ENCODE results near the gene OR8B12.

Gene OR8B12

GRCh38 chr11:124577716-124578427 lies 34.4 kb upstream of the OR8B12 start:
- H3K27me3 ChIP-seq (replicated peaks; ENCODE audit: control insufficient read depth, insufficient read depth, low read length, poor library complexity, severe bottlenecking), result no peaks in the 10 kb centered on the region

GRCh38 chr11:124570160-124570559 lies 26.7 kb upstream of the OR8B12 start:
- Histone ChIP-seq H3K4me1 (ENCODE audit: control insufficient read depth, insufficient read depth, low read length, poor library complexity, severe bottlenecking) (no peaks in the 10 kb centered on the region), H3K9me3 (ENCODE audit: control insufficient read depth, low read length) (no peaks in the 10 kb centered on the region), H3K27ac (ENCODE audit: insufficient read depth, low read length, poor library complexity, severe bottlenecking) (no peak overlapping the region), H3K4me3 (ENCODE audit: insufficient read depth, low read depth, low read length, poor library complexity, severe bottlenecking) (no peak overlapping the region), H3K36me3 (ENCODE audit: control insufficient read depth, insufficient read depth, low read length) (no peaks in the 10 kb centered on the region), H3K27me3 (replicated peaks; ENCODE audit: control insufficient read depth, insufficient read depth, low read length, poor library complexity, severe bottlenecking) (no peaks in the 10 kb centered on the region)
- no peak for DNase-seq

More at GRCh38 chr11:124577716-124578427, 34.4 kb upstream of the OR8B12 start:
- DNase-seq, result no peak
- Histone ChIP-seq H3K9me3 (ENCODE audit: control insufficient read depth, low read length) (no peaks in the 10 kb centered on the region), H3K27ac (ENCODE audit: insufficient read depth, low read length, poor library complexity, severe bottlenecking) (no peak overlapping the region), H3K4me1 (ENCODE audit: control insufficient read depth, insufficient read depth, low read length, poor library complexity, severe bottlenecking) (no peaks in the 10 kb centered on the region), H3K4me3 (ENCODE audit: insufficient read depth, low read depth, low read length, poor library complexity, severe bottlenecking) (no peak overlapping the region), H3K36me3 (ENCODE audit: control insufficient read depth, insufficient read depth, low read length) (no peaks in the 10 kb centered on the region)

GRCh38 chr11:124569697-124570096 lies 26.2 kb upstream of the OR8B12 start, which contains the start of gene OR8A1:
TSS of gene OR8A1 (plus strand) at chr11:124569997. CDS start at chr11:124570120, 123 bp downstream.
- Histone ChIP-seq H3K4me1 (ENCODE audit: control insufficient read depth, insufficient read depth, low read length, poor library complexity, severe bottlenecking) (no peaks in the 10 kb centered on the region), H3K4me3 (ENCODE audit: insufficient read depth, low read depth, low read length, poor library complexity, severe bottlenecking) (no peak within 1 kb of the TSS), H3K27ac (ENCODE audit: insufficient read depth, low read length, poor library complexity, severe bottlenecking) (no peak within 1 kb of the TSS), H3K9me3 (ENCODE audit: control insufficient read depth, low read length) (no peaks in the 10 kb centered on the region), H3K27me3 (replicated peaks; ENCODE audit: control insufficient read depth, insufficient read depth, low read length, poor library complexity, severe bottlenecking) (no peaks in the 10 kb centered on the region), H3K36me3 (ENCODE audit: control insufficient read depth, insufficient read depth, low read length) (no peaks in the 10 kb centered on the region)
- DNase-seq, result no peak

- Histone ChIP-seq H3K4me3 (ENCODE audit: insufficient read depth, low read depth, low read length, poor library complexity, severe bottlenecking) (no peak overlapping the region), H3K36me3 (ENCODE audit: control insufficient read depth, insufficient read depth, low read length) (no peaks in the 10 kb centered on the region), H3K27me3 (replicated peaks; ENCODE audit: control insufficient read depth, insufficient read depth, low read length, poor library complexity, severe bottlenecking) (no peaks in the 10 kb centered on the region), H3K27ac (ENCODE audit: insufficient read depth, low read length, poor library complexity, severe bottlenecking) (no peak overlapping the region), H3K9me3 (ENCODE audit: control insufficient read depth, low read length) (no peaks in the 10 kb centered on the region), H3K4me1 (ENCODE audit: control insufficient read depth, insufficient read depth, low read length, poor library complexity, severe bottlenecking) (no peaks in the 10 kb centered on the region)
- DNase-seq, result no peak
These were observed 13.4 kb upstream of the OR8B12 start for GRCh38 chr11:124556828-124557227.

GRCh38 chr11:124551987-124552386 lies 8.5 kb upstream of the OR8B12 start:
- DNase-seq, result no peak
- Histone ChIP-seq H3K4me3 (ENCODE audit: insufficient read depth, low read depth, low read length, poor library complexity, severe bottlenecking) (no peak overlapping the region), H3K9me3 (ENCODE audit: control insufficient read depth, low read length) (no peaks in the 10 kb centered on the region), H3K4me1 (ENCODE audit: control insufficient read depth, insufficient read depth, low read length, poor library complexity, severe bottlenecking) (no peaks in the 10 kb centered on the region), H3K27me3 (replicated peaks; ENCODE audit: control insufficient read depth, insufficient read depth, low read length, poor library complexity, severe bottlenecking) (no peaks in the 10 kb centered on the region), H3K36me3 (ENCODE audit: control insufficient read depth, insufficient read depth, low read length) (no peaks in the 10 kb centered on the region), H3K27ac (ENCODE audit: insufficient read depth, low read length, poor library complexity, severe bottlenecking) (no peak overlapping the region)

GRCh38 chr11:124551189-124551588 lies 7.7 kb upstream of the OR8B12 start:
- Histone ChIP-seq H3K4me3 (ENCODE audit: insufficient read depth, low read depth, low read length, poor library complexity, severe bottlenecking) (no peak overlapping the region), H3K36me3 (ENCODE audit: control insufficient read depth, insufficient read depth, low read length) (no peaks in the 10 kb centered on the region)

GRCh38 chr11:124543145-124543544 lies 309 bp downstream of the OR8B12 start:
- H3K4me3 ChIP-seq (ENCODE audit: insufficient read depth, low read depth, low read length, poor library complexity, severe bottlenecking), result no peak overlapping the region
- no peak for DNase-seq
- no peaks in the 10 kb centered on the region for H3K36me3 ChIP-seq (ENCODE audit: control insufficient read depth, insufficient read depth, low read length)
- H3K27me3 ChIP-seq (replicated peaks; ENCODE audit: control insufficient read depth, insufficient read depth, low read length, poor library complexity, severe bottlenecking), result no peaks in the 10 kb centered on the region
- no peaks in the 10 kb centered on the region for H3K9me3 ChIP-seq (ENCODE audit: control insufficient read depth, low read length)
- no peak overlapping the region for H3K27ac ChIP-seq (ENCODE audit: insufficient read depth, low read length, poor library complexity, severe bottlenecking)
- no peaks in the 10 kb centered on the region for H3K4me1 ChIP-seq (ENCODE audit: control insufficient read depth, insufficient read depth, low read length, poor library complexity, severe bottlenecking)

More at GRCh38 chr11:124551189-124551588, 7.7 kb upstream of the OR8B12 start:
- no peaks in the 10 kb centered on the region for H3K9me3 ChIP-seq (ENCODE audit: control insufficient read depth, low read length)
- DNase-seq, result no peak
- no peaks in the 10 kb centered on the region for H3K4me1 ChIP-seq (ENCODE audit: control insufficient read depth, insufficient read depth, low read length, poor library complexity, severe bottlenecking)
- H3K27me3 ChIP-seq (replicated peaks; ENCODE audit: control insufficient read depth, insufficient read depth, low read length, poor library complexity, severe bottlenecking), result no peaks in the 10 kb centered on the region
- H3K27ac ChIP-seq (ENCODE audit: insufficient read depth, low read length, poor library complexity, severe bottlenecking), result no peak overlapping the region

- DNase-seq, result no peak
- Histone ChIP-seq H3K27ac (ENCODE audit: insufficient read depth, low read length, poor library complexity, severe bottlenecking) (no peak overlapping the region), H3K9me3 (ENCODE audit: control insufficient read depth, low read length) (no peaks in the 10 kb centered on the region), H3K4me3 (ENCODE audit: insufficient read depth, low read depth, low read length, poor library complexity, severe bottlenecking) (no peak overlapping the region), H3K4me1 (ENCODE audit: control insufficient read depth, insufficient read depth, low read length, poor library complexity, severe bottlenecking) (no peaks in the 10 kb centered on the region), H3K36me3 (ENCODE audit: control insufficient read depth, insufficient read depth, low read length) (no peaks in the 10 kb centered on the region), H3K27me3 (replicated peaks; ENCODE audit: control insufficient read depth, insufficient read depth, low read length, poor library complexity, severe bottlenecking) (no peaks in the 10 kb centered on the region)
These were observed 2.2 kb downstream of the OR8B12 start for GRCh38 chr11:124541204-124541603.

- Histone ChIP-seq H3K4me3 (ENCODE audit: insufficient read depth, low read depth, low read length, poor library complexity, severe bottlenecking) (no peak overlapping the region), H3K9me3 (ENCODE audit: control insufficient read depth, low read length) (no peaks in the 10 kb centered on the region), H3K36me3 (ENCODE audit: control insufficient read depth, insufficient read depth, low read length) (no peaks in the 10 kb centered on the region), H3K27ac (ENCODE audit: insufficient read depth, low read length, poor library complexity, severe bottlenecking) (no peak overlapping the region), H3K4me1 (ENCODE audit: control insufficient read depth, insufficient read depth, low read length, poor library complexity, severe bottlenecking) (no peaks in the 10 kb centered on the region), H3K27me3 (replicated peaks; ENCODE audit: control insufficient read depth, insufficient read depth, low read length, poor library complexity, severe bottlenecking) (no peaks in the 10 kb centered on the region)
- DNase-seq, result no peak
These were observed 5.4 kb downstream of the OR8B12 start for GRCh38 chr11:124538019-124538418.

- Histone ChIP-seq H3K9me3 (ENCODE audit: control insufficient read depth, low read length) (no peaks in the 10 kb centered on the region), H3K27me3 (replicated peaks; ENCODE audit: control insufficient read depth, insufficient read depth, low read length, poor library complexity, severe bottlenecking) (no peaks in the 10 kb centered on the region), H3K27ac (ENCODE audit: insufficient read depth, low read length, poor library complexity, severe bottlenecking) (no peak overlapping the region), H3K36me3 (ENCODE audit: control insufficient read depth, insufficient read depth, low read length) (no peaks in the 10 kb centered on the region), H3K4me3 (ENCODE audit: insufficient read depth, low read depth, low read length, poor library complexity, severe bottlenecking) (no peak overlapping the region), H3K4me1 (ENCODE audit: control insufficient read depth, insufficient read depth, low read length, poor library complexity, severe bottlenecking) (no peaks in the 10 kb centered on the region)
- DNase-seq, result no peak
These were observed 6.9 kb downstream of the OR8B12 start for GRCh38 chr11:124536520-124536919.

Measured in effector memory CD4-positive, alpha-beta T cell (primary cell).